ENCODE measurements around the gene TXN2.

Gene TXN2

DNA sequence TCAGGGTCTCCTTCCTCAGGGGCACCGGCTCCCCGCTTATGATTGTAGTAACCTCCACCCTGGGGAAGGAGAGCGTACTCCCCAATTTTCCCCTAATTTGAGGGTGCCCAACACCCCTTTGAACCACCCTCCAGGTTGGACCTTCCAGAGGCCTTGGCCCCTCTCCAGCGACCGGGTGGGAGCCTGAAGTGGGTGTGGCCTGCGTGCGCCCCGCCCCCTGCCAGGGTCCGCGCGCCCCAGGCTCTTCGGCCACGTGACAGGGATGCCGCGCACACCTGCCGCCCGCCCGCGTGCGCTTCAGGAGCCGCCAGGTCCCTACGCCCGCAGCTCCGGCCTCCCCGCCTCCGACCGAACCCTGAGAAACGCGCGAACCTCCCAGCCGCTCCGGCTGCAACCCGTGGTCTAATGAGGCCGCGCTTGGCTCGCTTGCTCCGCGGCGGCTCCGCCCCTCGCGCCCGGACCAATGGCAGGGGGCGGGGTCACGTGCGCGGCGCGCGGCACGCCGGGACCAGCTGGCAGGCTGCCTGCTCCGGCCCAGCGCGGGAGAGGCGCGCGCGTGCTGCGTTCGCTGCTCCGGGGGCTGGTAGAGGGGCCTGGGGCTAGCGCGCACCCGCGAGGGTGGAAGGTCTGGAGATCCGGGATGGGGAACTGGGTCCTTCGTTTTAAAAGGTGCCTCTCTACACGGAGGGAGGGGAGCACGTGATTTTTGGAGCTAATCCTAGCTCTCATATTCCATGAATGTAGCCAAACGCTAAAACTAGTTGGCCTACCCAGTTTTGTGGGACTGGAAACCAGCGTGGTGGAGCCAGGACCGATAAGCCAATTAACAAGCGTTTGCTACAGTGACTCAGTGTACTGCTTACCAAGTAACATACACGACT is 25.4 kb upstream of the TXN2 start, which contains the start of gene FOXRED2:
TSS of gene FOXRED2 (minus strand) at position 404 of the 881 bp plus-strand sequence. CDS start 618 bp downstream, outside the sequence.
- CTCF ChIA-PET: interaction anchor here (1.0 kb wide), 1 partner anchor 312 kb away, joined by 3 read pairs; no protein-coding TSS in a partner anchor
- DNase-seq: peak; percentile 94
- Mint-ChIP-seq H3K4me1 (peaks cover 35% of the 10 kb centered on the region), H3K9me3 (no peaks in the 10 kb centered on the region), H3K4me3 (peak within 1 kb of the TSS; percentile 71), H3K36me3 (peaks cover 17% of the 10 kb centered on the region), H3K27ac (peak within 1 kb of the TSS; percentile 66), H3K27me3 (no peaks in the 10 kb centered on the region)

DNA sequence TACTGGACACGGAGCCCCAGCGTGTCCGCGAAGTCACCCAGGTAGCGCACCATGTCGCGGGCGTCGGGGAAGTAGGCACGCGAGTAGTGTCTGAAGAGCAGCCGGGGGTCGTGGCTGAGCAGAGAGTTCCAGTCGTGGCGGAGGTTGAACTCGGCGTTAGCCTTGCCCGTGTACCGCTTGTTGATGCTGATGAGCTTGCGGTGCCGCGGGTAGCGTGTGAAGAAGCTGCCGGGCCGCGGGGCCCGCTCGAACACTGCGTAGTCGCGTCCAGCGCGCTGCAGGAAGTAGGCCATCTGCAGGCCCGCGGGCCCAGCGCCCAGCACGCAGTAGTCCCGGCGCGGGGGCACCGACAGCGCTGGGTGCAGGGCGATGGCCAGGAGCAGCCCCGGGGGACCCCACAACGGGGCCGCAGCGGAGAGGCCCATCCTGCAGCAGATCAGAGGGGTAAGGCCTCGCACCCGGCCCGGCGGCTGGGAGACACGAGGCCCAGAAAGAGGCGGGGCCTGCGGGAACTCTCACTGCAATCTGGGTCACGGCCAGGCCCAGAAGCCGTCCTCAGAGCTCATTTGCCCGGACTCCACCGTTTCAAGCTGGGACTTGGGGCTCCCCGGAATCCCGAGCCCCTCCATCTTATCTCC is 24.7 kb upstream of the TXN2 start:
- Mint-ChIP-seq H3K9me3 (no peaks in the 10 kb centered on the region), H3K4me3 (peak overlapping the region; percentile 71), H3K27me3 (no peaks in the 10 kb centered on the region), H3K27ac (no peak overlapping the region), H3K4me1 (peaks cover 34% of the 10 kb centered on the region), H3K36me3 (peaks cover 11% of the 10 kb centered on the region)
- DNase-seq: no peak
- CTCF ChIA-PET: no interaction called here

DNA sequence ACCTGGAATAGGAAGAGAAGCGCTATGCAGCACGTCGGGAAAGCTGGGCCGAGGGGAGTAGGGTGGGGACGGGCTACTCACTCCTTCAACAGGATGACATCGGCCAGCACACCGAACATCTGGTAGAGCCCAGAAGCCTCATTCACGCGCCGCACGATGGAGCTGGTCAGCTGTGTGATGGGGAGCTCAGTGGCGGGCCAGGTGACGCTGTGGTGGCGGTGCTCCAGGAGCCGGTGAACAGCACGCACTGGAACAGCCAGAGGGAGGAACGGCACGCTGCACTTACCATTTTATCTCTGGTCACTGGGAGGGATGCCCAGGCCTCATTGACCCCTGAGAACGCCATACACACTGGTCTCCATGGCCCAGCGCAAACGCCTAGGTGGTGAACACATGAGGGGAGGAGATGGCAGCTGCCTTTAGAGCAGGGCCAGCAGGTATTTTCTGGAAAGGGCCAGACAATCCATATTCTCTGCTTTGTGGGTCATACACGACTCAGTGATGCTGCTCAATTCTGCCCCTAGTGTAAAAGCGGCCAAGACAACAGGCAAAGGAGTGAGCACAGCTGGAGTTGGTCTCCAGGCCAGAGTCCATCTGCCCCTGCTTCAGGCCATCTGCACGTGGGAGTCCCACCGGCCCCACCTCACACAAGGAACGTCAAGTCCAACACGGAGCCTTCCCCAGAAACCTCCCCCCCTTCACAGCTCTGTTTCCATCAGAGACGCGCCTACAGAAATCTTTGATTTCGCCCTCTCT is 16.6 kb upstream of the TXN2 start:
- H3K4me3 Mint-ChIP-seq: no peak overlapping the region
- CTCF ChIA-PET: interaction anchor here (1.5 kb wide), 1 partner anchor 12 kb away, joined by 4 read pairs; no protein-coding TSS in a partner anchor
- no peak overlapping the region for H3K27ac Mint-ChIP-seq
- H3K4me1 Mint-ChIP-seq: peaks cover 12% of the 10 kb centered on the region
- no peaks in the 10 kb centered on the region for H3K27me3 Mint-ChIP-seq
- DNase-seq: no peak
- peaks cover 11% of the 10 kb centered on the region for H3K36me3 Mint-ChIP-seq
- H3K9me3 Mint-ChIP-seq: no peaks in the 10 kb centered on the region

DNA sequence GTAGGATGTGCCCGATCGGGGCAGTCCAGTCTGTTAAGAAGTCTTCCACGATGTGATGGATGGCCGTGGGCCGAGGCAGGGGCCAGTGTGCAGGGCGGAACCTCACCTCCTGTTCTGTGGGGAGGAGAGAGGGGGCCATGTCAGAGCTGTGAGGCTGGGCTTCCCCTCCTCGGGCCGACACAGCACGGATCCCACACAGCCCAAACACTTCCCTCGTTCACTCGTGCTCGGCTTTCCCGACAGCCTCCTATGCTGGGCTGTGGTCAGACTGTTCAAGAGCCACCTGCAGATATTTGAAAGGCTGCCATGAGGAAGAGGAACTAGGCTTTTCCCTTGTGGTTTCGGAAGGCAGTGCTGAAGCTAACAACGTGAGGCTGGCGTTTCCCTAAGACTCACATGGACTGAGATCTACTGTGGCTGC is 12.3 kb upstream of the TXN2 start:
- Mint-ChIP-seq H3K27me3 (no peaks in the 10 kb centered on the region), H3K36me3 (peaks cover 22% of the 10 kb centered on the region), H3K4me1 (peaks cover 14% of the 10 kb centered on the region), H3K9me3 (no peaks in the 10 kb centered on the region), H3K27ac (no peak overlapping the region), H3K4me3 (no peak overlapping the region)
- CTCF ChIA-PET: interaction anchor here (1.0 to 1.6 kb wide), 2 partner anchors 17 to 215 kb away, joined by 3 to 4 read pairs; no protein-coding TSS in a partner anchor
- DNase-seq: no peak

DNA sequence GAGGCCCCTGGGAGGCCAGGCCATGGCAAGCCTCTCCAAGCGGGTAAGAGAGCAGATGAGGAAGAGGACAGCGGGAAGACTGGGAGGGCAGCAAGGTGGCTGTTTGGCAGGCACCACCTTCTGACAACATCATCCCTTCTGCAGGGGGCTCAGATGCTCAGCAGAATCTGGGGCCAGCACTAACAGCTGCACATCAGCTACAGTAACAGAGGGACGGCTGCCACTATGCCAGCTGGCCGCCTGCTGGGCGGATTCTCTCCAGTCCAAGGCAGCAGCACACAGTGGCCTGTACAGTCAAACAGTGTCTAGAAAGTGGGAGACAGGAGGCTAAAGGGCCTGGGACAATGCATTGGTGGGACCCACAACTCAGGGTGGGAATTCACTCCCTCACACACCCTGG is 10.7 kb upstream of the TXN2 start:
- no peak for DNase-seq
- Mint-ChIP-seq H3K36me3 (peaks cover 28% of the 10 kb centered on the region), H3K27ac (no peak overlapping the region), H3K27me3 (no peaks in the 10 kb centered on the region), H3K4me1 (peaks cover 14% of the 10 kb centered on the region), H3K4me3 (no peak overlapping the region), H3K9me3 (peaks cover 4% of the 10 kb centered on the region)
- CTCF ChIA-PET: interaction anchor here (1.5 kb wide), 1 partner anchor 191 kb away, joined by 3 read pairs; no protein-coding TSS in a partner anchor

DNA sequence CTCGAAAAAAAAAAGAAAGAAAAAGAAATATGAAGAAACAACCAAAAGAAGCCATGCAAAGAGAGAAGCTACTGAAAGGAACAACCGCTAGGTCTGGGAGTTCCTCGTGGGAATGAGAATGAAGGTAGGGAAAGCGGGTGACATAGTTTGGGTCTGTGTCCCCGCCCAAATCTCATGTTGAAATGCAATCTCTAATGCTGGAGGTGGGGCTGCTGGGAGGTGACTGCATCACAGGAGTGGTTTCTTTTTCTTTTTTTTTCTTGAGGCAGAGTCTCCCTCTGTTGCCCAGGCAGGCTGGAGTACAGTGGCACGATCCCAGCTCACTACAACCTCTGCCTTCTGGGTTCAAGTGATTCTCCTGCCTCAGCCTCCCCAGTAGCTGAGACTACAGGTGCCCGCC is 9.7 kb upstream of the TXN2 start:
- H3K27ac Mint-ChIP-seq: no peak overlapping the region
- no peaks in the 10 kb centered on the region for H3K27me3 Mint-ChIP-seq
- peaks cover 36% of the 10 kb centered on the region for H3K36me3 Mint-ChIP-seq
- no peak for DNase-seq
- H3K4me1 Mint-ChIP-seq: peaks cover 17% of the 10 kb centered on the region
- H3K9me3 Mint-ChIP-seq: peaks cover 10% of the 10 kb centered on the region
- CTCF ChIA-PET: no interaction called here
- no peak overlapping the region for H3K4me3 Mint-ChIP-seq

DNA sequence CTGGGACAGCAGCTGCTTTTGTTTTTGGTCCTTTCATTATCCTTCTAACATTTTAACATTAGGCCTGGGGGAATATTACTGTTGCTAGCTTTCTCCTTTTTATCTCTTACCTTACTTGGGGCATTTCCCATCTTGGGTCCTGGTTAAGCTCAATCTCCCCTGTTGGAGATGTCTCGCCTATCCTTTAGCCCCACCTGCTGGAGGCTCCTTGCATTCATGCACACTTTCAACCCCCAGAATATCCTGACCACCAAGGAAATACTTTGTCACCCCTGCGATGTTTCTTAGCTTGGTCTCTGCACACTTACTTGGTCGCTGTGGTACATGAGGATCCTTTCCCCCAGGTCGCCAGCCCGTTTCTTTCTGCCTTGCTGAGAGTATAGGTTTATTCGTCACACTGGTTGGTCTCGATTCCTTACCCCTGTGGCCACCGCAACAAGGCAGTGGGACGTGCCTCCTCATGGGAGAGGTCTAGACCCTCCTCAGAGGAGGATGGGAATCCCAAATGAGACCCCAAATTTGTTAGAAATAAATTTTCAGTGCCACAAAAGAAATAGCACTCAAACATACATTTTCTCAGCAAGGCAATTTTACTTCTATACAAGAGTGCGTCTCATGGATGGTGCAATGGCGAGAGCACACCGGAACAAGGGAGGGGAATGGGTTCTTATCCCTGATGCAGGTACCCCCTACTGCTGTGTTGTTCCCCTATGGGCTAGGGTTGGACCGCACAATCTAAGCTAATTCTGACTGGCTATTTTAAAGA is 5.4 kb upstream of the TXN2 start:
- Mint-ChIP-seq H3K27ac (no peak overlapping the region), H3K27me3 (no peaks in the 10 kb centered on the region), H3K4me1 (peaks cover 15% of the 10 kb centered on the region), H3K4me3 (no peak overlapping the region), H3K9me3 (peaks cover 10% of the 10 kb centered on the region), H3K36me3 (peaks cover 21% of the 10 kb centered on the region)
- CTCF ChIA-PET: interaction anchor here (0.6 to 1.8 kb wide), 15 partner anchors 10 to 362 kb away, joined by 3 to 9 read pairs (median 4); partner anchors contain the start of gene APOL1
- peak; percentile 77 for DNase-seq

DNA sequence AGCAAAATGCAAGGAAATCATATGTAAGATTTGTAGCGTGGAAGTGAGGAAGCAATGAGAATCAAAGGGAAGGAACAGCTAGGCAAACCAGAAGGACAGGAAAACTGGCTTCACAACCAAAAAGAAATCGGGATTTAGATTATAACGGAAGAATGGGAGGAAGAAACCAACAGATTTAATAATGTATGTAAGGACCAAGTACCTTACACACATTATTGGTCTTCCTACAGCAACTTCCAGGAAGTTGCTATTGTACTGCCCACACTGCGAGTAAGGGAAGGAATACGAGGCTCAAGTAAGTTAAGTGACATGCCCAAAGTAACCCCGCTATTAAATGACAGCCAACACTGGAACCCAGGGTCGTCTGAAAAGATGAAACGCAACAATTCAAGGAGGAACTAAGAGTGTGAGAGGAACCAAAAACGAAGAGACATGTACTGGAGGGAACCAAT is 473 bp downstream of the TXN2 start:
- DNase-seq: no peak
- H3K36me3 Mint-ChIP-seq: peaks cover 23% of the 10 kb centered on the region
- peaks cover 28% of the 10 kb centered on the region for H3K4me1 Mint-ChIP-seq
- H3K27ac Mint-ChIP-seq: peak overlapping the region; percentile 96
- H3K9me3 Mint-ChIP-seq: no peaks in the 10 kb centered on the region
- CTCF ChIA-PET: interaction anchor here (1.7 kb wide), 1 partner anchor 10 kb away, joined by 7 read pairs; no protein-coding TSS in a partner anchor
- H3K27me3 Mint-ChIP-seq: no peaks in the 10 kb centered on the region
- peak overlapping the region; percentile 99 for H3K4me3 Mint-ChIP-seq

DNA sequence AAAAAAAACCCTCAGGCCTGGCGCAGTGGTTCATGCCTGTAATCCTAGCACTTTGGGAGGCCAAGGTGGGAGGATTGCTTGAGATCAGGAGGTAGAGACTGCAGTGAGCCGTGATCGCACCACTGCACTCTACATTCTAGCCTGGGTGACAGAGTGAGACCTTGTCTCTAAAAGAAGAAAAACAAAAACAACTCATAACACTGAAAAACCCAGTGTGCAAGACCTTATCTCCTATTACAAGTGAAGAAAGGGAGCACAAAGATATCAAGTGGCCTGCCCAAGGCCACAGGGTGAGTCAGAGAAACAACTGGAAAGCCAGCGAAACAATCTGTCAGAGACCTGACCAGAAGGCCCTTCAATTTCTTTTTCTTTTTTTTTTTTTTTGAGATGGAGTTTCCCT is 2.5 kb downstream of the TXN2 start:
- Mint-ChIP-seq H3K27ac (no peak overlapping the region), H3K9me3 (no peaks in the 10 kb centered on the region), H3K4me1 (peaks cover 31% of the 10 kb centered on the region), H3K36me3 (peaks cover 39% of the 10 kb centered on the region), H3K4me3 (no peak overlapping the region), H3K27me3 (no peaks in the 10 kb centered on the region)
- CTCF ChIA-PET: no interaction called here
- no peak for DNase-seq

DNA sequence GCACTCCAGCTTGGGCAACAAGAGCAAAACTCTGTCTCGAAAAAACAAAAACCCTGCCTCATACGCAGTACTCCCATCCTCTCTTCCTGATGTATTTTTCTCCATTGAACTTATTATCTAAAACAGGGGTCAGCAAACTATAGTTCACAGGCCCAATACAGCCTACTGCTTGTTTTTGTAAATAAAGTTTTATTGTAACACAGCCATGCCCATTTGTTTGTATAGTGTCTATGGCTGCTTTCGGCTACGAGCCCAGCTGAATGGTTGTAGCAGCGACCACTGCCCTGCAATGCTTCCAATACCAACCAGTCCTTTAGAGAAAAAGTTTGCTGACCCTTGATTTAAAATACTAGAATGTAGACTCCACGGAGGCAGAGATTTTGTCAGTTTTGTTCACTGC is 6.1 kb downstream of the TXN2 start:
- Mint-ChIP-seq H3K4me3 (no peak overlapping the region), H3K27me3 (no peaks in the 10 kb centered on the region), H3K36me3 (peaks cover 48% of the 10 kb centered on the region), H3K4me1 (peaks cover 15% of the 10 kb centered on the region), H3K9me3 (no peaks in the 10 kb centered on the region), H3K27ac (peak overlapping the region; percentile 9)
- CTCF ChIA-PET: interaction anchor here (3.1 kb wide), 1 partner anchor 175 kb away, joined by 8 read pairs; no protein-coding TSS in a partner anchor
- DNase-seq: no peak

DNA sequence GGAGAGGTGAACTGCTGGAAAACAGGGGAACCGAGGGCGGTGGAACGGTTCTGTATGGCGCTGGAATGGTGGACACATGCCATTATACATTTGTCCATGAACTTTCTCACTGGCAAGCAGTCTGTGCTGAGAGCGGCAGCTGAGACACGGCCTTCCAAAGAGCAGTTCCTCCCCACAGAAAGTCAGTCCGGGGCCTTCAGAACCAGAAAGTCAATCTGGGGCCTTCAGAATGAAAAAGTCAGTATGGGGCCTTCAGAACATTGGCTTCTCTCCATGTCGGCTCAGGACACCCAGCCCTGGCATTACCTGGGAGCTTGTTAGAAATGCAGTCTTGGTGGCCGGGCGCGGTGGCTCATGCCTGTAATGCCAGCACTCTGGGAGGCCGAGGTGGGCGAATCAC is 8.8 kb downstream of the TXN2 start:
- H3K4me3 Mint-ChIP-seq: no peak overlapping the region
- peaks cover 25% of the 10 kb centered on the region for H3K4me1 Mint-ChIP-seq
- DNase-seq: no peak
- no peaks in the 10 kb centered on the region for H3K27me3 Mint-ChIP-seq
- peaks cover 46% of the 10 kb centered on the region for H3K36me3 Mint-ChIP-seq
- no peaks in the 10 kb centered on the region for H3K9me3 Mint-ChIP-seq
- CTCF ChIA-PET: interaction anchor here (5.3 kb wide), 1 partner anchor 172 kb away, joined by 88 read pairs; no protein-coding TSS in a partner anchor
- H3K27ac Mint-ChIP-seq: no peak overlapping the region

DNA sequence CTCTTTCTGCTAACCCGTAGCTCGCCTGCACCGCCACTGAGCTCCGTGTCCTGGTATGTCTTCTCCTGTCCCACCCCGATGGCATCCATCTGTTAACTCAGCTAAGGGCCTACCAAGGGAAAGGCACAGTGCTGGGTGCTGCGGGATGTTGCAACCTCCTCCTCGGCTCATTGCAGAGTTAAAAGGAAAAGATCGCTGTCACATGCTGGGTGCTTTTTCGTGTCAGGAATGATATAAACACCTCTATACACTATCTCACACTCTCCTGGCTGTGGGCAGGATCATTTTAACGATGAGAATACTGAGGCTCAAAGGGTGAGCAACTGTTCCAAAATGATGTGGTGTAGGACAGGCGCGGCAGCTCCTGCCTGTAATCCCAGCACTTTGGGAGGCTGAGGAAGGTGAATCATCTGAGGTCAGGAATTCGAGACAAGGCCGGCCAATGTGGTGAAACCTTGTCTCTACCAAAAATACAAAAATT is 10.1 kb downstream of the TXN2 start:
- H3K27ac Mint-ChIP-seq: peak overlapping the region; percentile 45
- CTCF ChIA-PET: interaction anchor here (0.6 to 5.3 kb wide), 20 partner anchors 9 to 185 kb away, joined by 3 to 88 read pairs (median 5); no protein-coding TSS in a partner anchor
- H3K36me3 Mint-ChIP-seq: peaks cover 45% of the 10 kb centered on the region
- no peaks in the 10 kb centered on the region for H3K27me3 Mint-ChIP-seq
- DNase-seq: no peak
- H3K9me3 Mint-ChIP-seq: no peaks in the 10 kb centered on the region
- no peak overlapping the region for H3K4me3 Mint-ChIP-seq
- peaks cover 36% of the 10 kb centered on the region for H3K4me1 Mint-ChIP-seq

DNA sequence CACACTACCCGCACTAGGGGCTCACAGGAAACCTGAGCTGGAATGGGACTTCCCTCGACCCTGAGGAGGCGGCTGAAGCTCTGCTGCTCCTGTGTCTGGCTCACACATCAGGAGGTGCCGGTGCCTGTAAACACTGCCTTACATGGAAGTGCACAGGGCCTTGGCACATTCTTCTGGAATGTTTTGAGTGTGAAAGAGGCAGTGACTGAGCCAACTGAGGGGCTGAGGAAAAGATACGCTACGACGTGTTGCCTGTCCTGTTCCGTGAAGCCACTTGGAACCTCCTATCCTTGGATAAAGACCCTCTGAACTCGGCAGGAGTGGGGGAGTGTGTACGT is 10.5 kb downstream of the TXN2 start:
- Mint-ChIP-seq H3K4me3 (no peak overlapping the region), H3K27me3 (no peaks in the 10 kb centered on the region), H3K9me3 (no peaks in the 10 kb centered on the region), H3K27ac (no peak overlapping the region), H3K4me1 (peaks cover 38% of the 10 kb centered on the region), H3K36me3 (peaks cover 43% of the 10 kb centered on the region)
- no peak for DNase-seq
- CTCF ChIA-PET: interaction anchor here (1.0 to 5.3 kb wide), 19 partner anchors 9 to 185 kb away, joined by 3 to 88 read pairs (median 5); no protein-coding TSS in a partner anchor
